Raji (cell line): Measurements from ENCODE around the gene CGB2.

Source experiments
- POLR2A ChIP-seq: IDR thresholded peaks from 2 replicates; pipeline ENCODE4 v1.6.1; 2011; ENCODE audit warnings: low read depth, low read length, control low read depth; ENCODE audit not compliant: insufficient read depth

The CGB2 gene

DNA sequence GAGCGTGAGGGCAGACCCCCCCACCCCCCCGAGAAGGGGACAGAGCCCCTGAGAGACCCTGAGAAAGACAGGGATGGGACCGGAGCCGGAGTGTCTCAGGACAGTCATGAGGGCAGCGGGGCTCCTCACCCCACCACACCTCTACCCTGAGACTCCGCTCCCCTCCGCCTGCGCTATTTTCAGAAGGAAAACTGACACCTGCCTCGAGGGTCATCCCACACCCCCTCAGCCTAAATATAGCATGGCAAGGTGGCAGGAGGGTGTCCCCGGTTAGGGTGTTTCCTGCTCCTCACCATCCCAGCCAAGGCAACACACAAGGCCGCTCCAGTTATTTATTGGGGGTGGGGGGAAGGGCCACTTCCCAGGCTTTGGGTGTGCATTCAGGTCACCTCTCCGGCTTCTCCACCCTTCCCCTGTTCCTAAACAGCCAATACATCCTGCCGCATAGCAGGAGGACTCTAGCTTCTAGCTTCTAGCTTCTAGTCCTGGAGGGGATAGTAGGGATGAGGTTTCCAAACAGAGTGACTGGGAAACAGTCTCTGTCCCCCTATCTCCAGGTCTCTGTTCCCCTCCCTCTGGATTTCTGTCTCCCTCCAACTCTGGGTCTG lies 34.3 kb downstream of the CGB2 start:
- TF ChIP-seq POLR2A = no peak

DNA sequence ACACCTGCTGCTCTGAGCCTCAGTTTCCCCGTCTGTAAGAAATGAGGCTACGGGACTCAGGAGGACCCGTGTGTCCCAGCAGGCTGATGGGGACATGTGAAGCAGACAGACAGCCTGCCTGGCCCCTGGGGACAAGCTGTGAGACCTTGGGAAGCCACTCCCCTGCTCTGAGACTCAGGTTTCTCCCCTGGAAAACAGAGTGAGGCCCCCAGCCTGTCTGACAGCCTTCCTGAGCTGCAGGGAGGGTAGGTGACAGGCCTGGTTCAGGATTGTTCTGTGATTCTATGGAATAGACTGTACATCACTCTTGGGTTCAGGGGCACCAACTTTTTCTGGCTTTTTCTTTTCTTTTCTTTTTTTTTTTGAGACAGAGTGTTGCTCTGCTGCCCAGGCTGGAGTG lies 35.9 kb downstream of the CGB2 start:
- TF ChIP-seq POLR2A = no peak

DNA sequence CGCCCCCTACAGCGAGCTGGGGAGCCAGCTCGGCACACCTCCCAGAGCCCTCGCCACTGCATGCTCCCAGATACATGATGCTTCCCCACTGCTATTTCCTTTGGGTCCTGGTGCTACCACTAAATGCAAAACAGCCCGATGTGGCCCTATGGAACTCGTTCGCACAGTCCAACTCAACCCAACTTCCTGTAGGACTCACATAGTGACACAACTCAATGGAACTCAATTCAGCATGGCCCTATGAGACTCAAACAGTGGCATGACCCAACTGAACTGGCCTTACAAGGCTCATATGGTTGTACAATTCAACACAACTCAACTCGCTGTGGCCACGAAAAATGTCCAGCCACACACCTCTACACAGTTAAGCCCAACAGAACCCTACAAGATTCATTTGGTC lies 37.3 kb downstream of the CGB2 start:
- TF ChIP-seq POLR2A = no peak

DNA sequence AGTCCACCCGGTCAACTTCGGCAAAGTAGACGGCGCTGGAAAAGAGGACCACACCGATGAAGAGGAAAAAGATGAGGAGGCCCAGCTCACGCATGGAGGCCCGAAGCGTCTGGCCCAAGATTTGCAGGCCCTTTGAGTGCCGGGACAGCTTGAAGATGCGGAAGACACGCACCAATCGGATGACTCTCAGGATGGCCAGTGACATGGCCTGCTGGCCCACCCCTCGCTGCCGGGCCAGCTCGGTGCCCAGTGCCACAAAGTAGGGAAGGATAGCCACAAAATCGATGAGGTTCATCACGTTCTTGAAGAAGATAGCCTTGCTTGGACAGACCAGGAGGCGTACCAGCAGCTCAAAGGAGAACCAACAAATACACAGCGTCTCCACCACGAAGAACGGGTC lies 38.7 kb downstream of the CGB2 start:
- TF ChIP-seq POLR2A = no peak

DNA sequence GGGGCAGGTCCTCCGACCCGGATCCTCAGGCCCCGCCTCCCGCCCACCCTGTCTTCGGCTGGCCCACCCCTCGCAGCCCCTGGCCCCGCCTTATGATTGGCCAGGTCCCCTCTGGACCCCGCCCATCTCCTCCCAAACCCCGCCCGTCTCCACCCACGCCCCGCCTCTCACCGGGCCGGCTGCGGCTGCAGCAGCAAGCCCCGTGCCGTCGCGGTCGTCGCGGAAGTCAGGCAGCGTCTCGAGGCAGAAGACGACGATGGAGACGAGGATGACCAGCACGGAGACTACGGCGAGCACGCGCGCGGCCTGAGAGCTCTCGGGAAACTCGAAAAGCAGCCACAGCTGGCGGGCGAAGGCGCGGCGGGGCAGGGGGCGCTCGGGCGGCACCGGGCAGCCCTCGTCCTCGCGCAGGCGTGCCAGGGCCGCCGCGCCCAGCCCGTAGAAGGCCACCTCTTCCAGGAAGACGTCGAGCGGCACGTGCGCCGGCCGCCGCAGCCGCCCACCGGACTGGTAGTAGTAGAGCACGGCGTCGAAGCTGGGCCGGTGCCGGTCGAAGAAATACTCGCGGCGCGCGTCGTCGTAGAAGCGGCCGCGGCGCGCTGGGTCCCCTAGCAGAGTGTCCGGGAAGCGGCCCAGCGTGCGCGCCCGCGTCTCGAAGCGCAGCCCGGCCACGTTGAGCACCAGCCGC lies 40.3 kb downstream of the CGB2 start:
- TF ChIP-seq POLR2A = no peak

DNA sequence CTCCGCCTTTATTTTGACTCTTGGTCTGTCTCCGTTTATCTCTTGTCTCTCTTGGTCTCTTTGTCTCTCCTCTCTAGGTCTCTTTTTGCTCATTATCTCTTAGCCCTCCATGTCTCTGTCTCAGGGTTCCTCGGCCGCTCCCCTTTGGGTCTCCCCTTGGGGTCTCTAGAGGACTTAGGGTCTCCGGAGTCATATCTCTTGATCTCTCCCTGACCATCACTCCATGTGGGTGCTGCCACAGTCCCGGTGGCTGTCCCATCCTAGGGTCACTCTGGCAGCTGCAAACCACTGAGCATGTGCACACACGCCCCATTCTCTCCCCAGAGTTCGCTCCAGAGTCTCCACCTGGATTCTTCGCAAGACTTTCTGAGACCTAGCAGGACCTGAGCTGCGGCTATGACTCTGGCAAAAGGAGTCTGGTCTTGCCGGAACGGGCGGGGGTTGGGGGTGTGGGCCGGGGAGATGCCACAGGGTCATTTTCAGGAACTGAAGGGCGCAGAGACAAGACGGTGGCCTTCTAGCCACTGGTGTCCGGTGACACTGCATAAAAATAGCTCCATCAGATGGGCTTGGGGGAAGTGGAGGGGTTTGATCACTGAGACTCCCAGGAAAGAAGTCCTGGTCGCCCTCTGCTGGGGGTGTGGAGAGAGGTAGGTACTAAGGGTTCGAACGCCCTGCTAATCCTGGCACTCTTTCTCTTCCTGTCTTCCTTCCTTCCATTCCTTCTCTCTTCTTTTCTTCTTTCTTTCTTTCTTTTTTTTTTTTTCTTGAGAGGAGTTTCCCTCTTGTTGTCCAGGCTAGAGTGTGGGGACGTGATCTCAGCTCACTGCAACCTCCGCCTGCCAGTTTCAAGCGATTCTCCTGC lies 42.1 kb downstream of the CGB2 start:
- no peak for TF ChIP-seq POLR2A

DNA sequence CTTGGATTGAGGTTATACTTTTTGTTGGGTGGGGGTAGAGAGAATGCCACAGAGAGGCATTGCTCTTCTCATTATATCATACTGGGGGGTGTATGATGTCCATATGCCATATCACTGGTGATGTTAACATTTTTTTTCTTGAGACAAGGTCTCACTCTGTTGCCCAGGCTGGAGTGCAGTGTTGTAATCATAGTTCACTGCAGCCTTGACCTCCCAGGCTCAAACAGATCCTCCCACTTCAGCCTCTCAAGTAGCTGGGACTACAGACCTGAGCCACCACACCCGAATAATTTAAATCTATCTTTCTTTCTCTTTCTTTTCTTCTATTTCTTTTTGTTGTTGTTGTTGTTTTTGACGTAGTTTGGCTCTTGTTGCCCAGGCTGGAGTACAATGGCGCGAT lies 48.7 kb downstream of the CGB2 start:
- TF ChIP-seq POLR2A = no peak

DNA sequence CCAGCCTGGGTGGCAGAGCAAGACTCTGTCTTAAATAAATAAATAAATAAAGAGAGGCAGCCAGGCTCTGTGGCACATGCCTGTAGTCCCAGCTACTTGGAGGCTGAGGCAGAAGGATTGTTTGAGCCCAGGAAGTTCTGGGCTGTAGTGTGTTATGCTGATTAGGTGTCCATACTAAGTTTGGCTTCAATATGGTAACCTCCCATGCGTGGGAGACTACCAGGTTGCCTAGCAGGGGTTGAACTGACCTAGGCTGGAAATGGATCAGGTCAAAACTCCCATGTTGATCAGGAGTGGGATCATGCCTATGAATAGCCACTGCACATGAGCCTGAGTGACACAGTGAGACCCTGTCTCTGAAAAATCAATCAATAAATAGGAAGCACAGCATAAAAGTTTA lies 49.6 kb downstream of the CGB2 start:
- TF ChIP-seq POLR2A = no peak
